Activated B cell treated with CpG ODN at 0.5 μM for 24 hours (primary cell): ENCODE results near the gene PRPH. TPM values are rescaled to one million over a fixed set of nuclear protein-coding genes. Genes with fewer than 3 reads are reported as not detected.
"Not testable (repeated sequence)": the region's sequence is repeated elsewhere in the genome, so short reads cannot be mapped to it uniquely, and the experiment has no call there.

Experiments used
- ATAC-seq: fragments of 200-7000 bp; cut with Tn5 transposase; one replicate; pipeline ENCODE4 v1.10.0; 2021; ENCODE audit warnings: low read depth, mild to moderate bottlenecking, moderate library complexity
- CTCF ChIA-PET: fragments of 350-600 bp; sonication (Branson Sonifier 250); formaldehyde crosslinking; loops from one replicate; lab custom pipeline; 2021; ENCODE audit warnings: antibody characterized with exemption; lab: Charles Lee
- POLR2A ChIA-PET: fragments of 350-600 bp; sonication (Branson Sonifier 250); formaldehyde crosslinking; loops from one replicate; lab custom pipeline; 2021; ENCODE audit warnings: antibody characterized with exemption; lab: Charles Lee
- DNase-seq: peaks from one replicate; pipeline ENCODE4 v3.0.0; 2022
- H3K27ac Mint-ChIP-seq: one replicate; pipeline ENCODE4 v1.8.0; 2020; ENCODE audit warnings: mixed read lengths
- H3K27me3 Mint-ChIP-seq: one replicate; pipeline ENCODE4 v1.8.0; 2021; ENCODE audit warnings: mixed read lengths
- H3K36me3 Mint-ChIP-seq: one replicate; pipeline ENCODE4 v1.8.0; 2021; ENCODE audit warnings: low read depth, mixed read lengths
- H3K4me1 Mint-ChIP-seq: one replicate; pipeline ENCODE4 v1.8.0; 2021; ENCODE audit warnings: mixed read lengths
- H3K4me3 Mint-ChIP-seq: one replicate; pipeline ENCODE4 v1.8.0; 2020; ENCODE audit warnings: mild to moderate bottlenecking, mixed read lengths
- H3K9me3 Mint-ChIP-seq: one replicate; pipeline ENCODE4 v1.8.0; 2020; ENCODE audit warnings: mixed read lengths
- CTCF ChIP-seq: fragments of 200-600 bp; IDR thresholded peaks from one replicate; pipeline ENCODE4 v1.8.0; 2022; ENCODE audit warnings: antibody characterized with exemption, mild to moderate bottlenecking
- intact Hi-C: fragments of 100-400 bp; cut with micrococcal nuclease; formaldehyde crosslinking; loops from one replicate; pipeline ENCODE4 v1.15.1; 2024
- total RNA-seq: library from RNA; stranded (reverse); gene quantifications from 2 replicates; pipeline ENCODE4 v1.2.3, GENCODE V29; 2022

Gene PRPH
- total RNA-seq, result not detected in 2 replicates

GRCh38 chr12:49295082-49295936 lies at the start of gene PRPH:
PRPH (plus strand) TSS chr12:49295147; CDS start chr12:49295201, 54 bp downstream.
- no peak for TF ChIP-seq CTCF
- DNase-seq (no peak), ATAC-seq (no peak)
- Mint-ChIP-seq H3K27ac (no peak within 1 kb of the TSS), H3K4me3 (no peak within 1 kb of the TSS), H3K36me3 (no peaks in the 10 kb centered on the region), H3K9me3 (no peaks in the 10 kb centered on the region), H3K27me3 (peaks cover 31% of the 10 kb centered on the region), H3K4me1 (peaks cover 26% of the 10 kb centered on the region)
- ChIA-PET CTCF (interaction anchor here (0.7 to 2.7 kb wide), 9 partner anchors 22 to 207 kb away, joined by 3 to 14 read pairs (median 5); partner anchors contain the start of gene DNAJC22), POLR2A (interaction anchor here (0.6 to 1.1 kb wide), 2 partner anchors 28 to 42 kb away, joined by 4 read pairs; partner anchors contain the start of genes C1QL4 and TROAP)
- intact Hi-C loops, result no loop called here

- ATAC-seq, result no peak
- Mint-ChIP-seq H3K27ac (no peak overlapping the region), H3K4me1 (no peaks in the 10 kb centered on the region), H3K4me3 (no peak overlapping the region), H3K9me3 (no peaks in the 10 kb centered on the region), H3K27me3 (no peaks in the 10 kb centered on the region), H3K36me3 (no peaks in the 10 kb centered on the region)
- no peak for DNase-seq
- no peak for TF ChIP-seq CTCF
- intact Hi-C loops, result no loop called here
- ChIA-PET CTCF (no interaction called here), POLR2A (no interaction called here)
Observed at GRCh38 chr12:49251357-49251756, 43.6 kb upstream of the PRPH start.

- H3K9me3 Mint-ChIP-seq, result no peaks in the 10 kb centered on the region
- H3K4me1 Mint-ChIP-seq, result peaks cover 3% of the 10 kb centered on the region
- DNase-seq, result no peak
- H3K27ac Mint-ChIP-seq, result no peak overlapping the region
- no peaks in the 10 kb centered on the region for H3K36me3 Mint-ChIP-seq
- H3K4me3 Mint-ChIP-seq, result no peak overlapping the region
- intact Hi-C loops, result no loop called here
- no peaks in the 10 kb centered on the region for H3K27me3 Mint-ChIP-seq
- ATAC-seq, result no peak
- POLR2A ChIA-PET, result no interaction called here
- CTCF ChIA-PET, result no interaction called here
- TF ChIP-seq CTCF, result no peak
Observed at GRCh38 chr12:49253033-49253623, 41.8 kb upstream of the PRPH start.

- H3K27ac Mint-ChIP-seq, CTCF ChIA-PET, H3K4me3 Mint-ChIP-seq, ATAC-seq, H3K36me3 Mint-ChIP-seq, DNase-seq, H3K9me3 Mint-ChIP-seq, H3K27me3 Mint-ChIP-seq, H3K4me1 Mint-ChIP-seq, intact Hi-C loops: not testable (repeated sequence)
- POLR2A ChIA-PET, result interaction anchor here (0.6 kb wide), 1 partner anchor 368 kb away, joined by 3 read pairs; the partner anchor contains the start of gene PRPF40B
Observed at GRCh38 chr12:49255456-49255855, 39.5 kb upstream of the PRPH start.

- ATAC-seq, result no peak
- no peak for DNase-seq
- intact Hi-C loops, result no loop called here
- no peak overlapping the region for H3K4me3 Mint-ChIP-seq
- no peaks in the 10 kb centered on the region for H3K36me3 Mint-ChIP-seq
- TF ChIP-seq CTCF, result no peak
- no peaks in the 10 kb centered on the region for H3K27me3 Mint-ChIP-seq
- POLR2A ChIA-PET, result interaction anchor here (0.5 to 0.6 kb wide), 2 partner anchors 146 to 367 kb away, joined by 3 to 4 read pairs; partner anchors contain the start of gene PRPF40B
- no peaks in the 10 kb centered on the region for H3K9me3 Mint-ChIP-seq
- H3K4me1 Mint-ChIP-seq, result peaks cover 3% of the 10 kb centered on the region
- no peak overlapping the region for H3K27ac Mint-ChIP-seq
- CTCF ChIA-PET, result no interaction called here
Observed at GRCh38 chr12:49255857-49256637, 38.9 kb upstream of the PRPH start.

GRCh38 chr12:49257508-49258184 lies 37.3 kb upstream of the PRPH start:
- DNase-seq, POLR2A ChIA-PET, H3K9me3 Mint-ChIP-seq, H3K4me3 Mint-ChIP-seq, H3K27me3 Mint-ChIP-seq, ATAC-seq, H3K4me1 Mint-ChIP-seq, intact Hi-C loops, H3K27ac Mint-ChIP-seq, H3K36me3 Mint-ChIP-seq: not testable (repeated sequence)
- CTCF ChIA-PET, result interaction anchor here (0.6 to 1.5 kb wide), 2 partner anchors 31 to 207 kb away, joined by 4 read pairs; no protein-coding TSS in a partner anchor
